IMR-90 (cell line): ENCODE measurements around the gene ZKSCAN4. TPM values are rescaled to one million over a fixed set of nuclear protein-coding genes. Genes with fewer than 3 reads are reported as not detected.
A peak's percentile ranks its signal among the peaks of the same experiment; 100 is the strongest.

Experiments used
- ATAC-seq: fragments of 200-7000 bp; cut with Tn5 transposase; 2 replicates; pipeline ENCODE4 v1.9.1; 2020; ENCODE audit warnings: low read depth, mild to moderate bottlenecking, moderate library complexity
- BruUV-seq: library from RNA; stranded (reverse); fragments of 400-500 nt; replicated peaks from 2 replicates; lab custom pipeline; 2021; lab: Mats Ljungman, UMichigan
- CTCF ChIA-PET: fragments of 300-600 bp; formaldehyde crosslinking; extraction: SDS; loops from one replicate; lab custom pipeline; 2021; ENCODE audit warnings: antibody characterized with exemption; lab: Yijun Ruan, JAX
- POLR2A ChIA-PET: fragments of 300-600 bp; sonication (Branson Sonifier 250); formaldehyde crosslinking; loops from one replicate; lab custom pipeline; 2022; ENCODE audit warnings: antibody characterized with exemption; ENCODE audit not compliant: unreplicated experiment; lab: Charles Lee
- DNase-seq: peaks from one replicate; pipeline ENCODE4 v3.0.0; 2013
- H2AFZ ChIP-seq: replicated peaks from 2 replicates; pipeline ENCODE3; 2013; ENCODE audit warnings: low read length, mild to moderate bottlenecking; ENCODE audit not compliant: poor library complexity
- H2AK5ac ChIP-seq: 2 replicates; pipeline ENCODE4 v1.6.1; 2013; ENCODE audit warnings: low read depth, low read length, inconsistent platforms
- H2AK9ac ChIP-seq: replicated peaks from 2 replicates; pipeline ENCODE3; 2013; ENCODE audit warnings: mild to moderate bottlenecking, low read depth, low read length, moderate library complexity; ENCODE audit not compliant: poor library complexity
- H2BK120ac ChIP-seq: 2 replicates; pipeline ENCODE4 v1.6.1; 2013; ENCODE audit warnings: low read depth, low read length, inconsistent platforms
- H2BK15ac ChIP-seq: 3 replicates; pipeline ENCODE4 v1.6.1; 2013; ENCODE audit warnings: low read depth, low read length, inconsistent platforms
- H2BK20ac ChIP-seq: 2 replicates; pipeline ENCODE4 v1.6.1; 2013; ENCODE audit warnings: low read depth, mild to moderate bottlenecking, inconsistent platforms, low read length, moderate library complexity
- H2BK5ac ChIP-seq: 2 replicates; pipeline ENCODE4 v1.6.1; 2013; ENCODE audit warnings: mild to moderate bottlenecking, low read depth, low read length, inconsistent platforms; ENCODE audit not compliant: poor library complexity, severe bottlenecking
- H3K14ac ChIP-seq: replicated peaks from 2 replicates; pipeline ENCODE4 v1.6.1; 2013; ENCODE audit warnings: low read depth, low read length, inconsistent platforms
- H3K18ac ChIP-seq: 2 replicates; pipeline ENCODE4 v1.6.1; 2013; ENCODE audit warnings: low read depth, low read length, control low read depth
- H3K23ac ChIP-seq: 2 replicates; pipeline ENCODE4 v1.6.1; 2013; ENCODE audit warnings: low read depth, low read length, inconsistent platforms
- H3K27ac ChIP-seq: 2 replicates; pipeline ENCODE4 v1.5.1; 2013; ENCODE audit warnings: mild to moderate bottlenecking, control low read depth, low read length; ENCODE audit not compliant: insufficient read depth
- H3K27me3 ChIP-seq: 2 replicates; pipeline ENCODE4 v1.6.1; 2013; ENCODE audit warnings: low read length; ENCODE audit not compliant: control insufficient read depth, insufficient read depth
- H3K36me3 ChIP-seq: 2 replicates; pipeline ENCODE4 v1.6.1; 2013; ENCODE audit warnings: low read length, mixed read lengths; ENCODE audit not compliant: control insufficient read depth, insufficient read depth
- H3K4ac ChIP-seq: 2 replicates; pipeline ENCODE4 v1.6.1; 2013; ENCODE audit warnings: low read depth, low read length, inconsistent platforms
- H3K4me1 ChIP-seq: 2 replicates; pipeline ENCODE4 v1.6.1; 2013; ENCODE audit warnings: low read length, mixed read lengths; ENCODE audit not compliant: control insufficient read depth, insufficient read depth
- H3K4me2 ChIP-seq: 2 replicates; pipeline ENCODE4 v1.6.1; 2013; ENCODE audit warnings: low read depth, mild to moderate bottlenecking, control low read depth, low read length, moderate library complexity
- H3K4me3 ChIP-seq: 2 replicates; pipeline ENCODE4 v1.5.1; 2013; ENCODE audit warnings: low read depth, mild to moderate bottlenecking, control low read depth, low read length, moderate library complexity; ENCODE audit not compliant: insufficient read depth
- H3K56ac ChIP-seq: 2 replicates; pipeline ENCODE4 v1.6.1; 2013; ENCODE audit warnings: low read length, inconsistent platforms; ENCODE audit not compliant: insufficient read depth; ENCODE audit errors: extremely low read depth
- H3K79me1 ChIP-seq, 2 experiments: 2 replicates each; pipeline ENCODE4 v1.6.1; 2013; ENCODE audit warnings: low read length in 2 of 2, inconsistent platforms in 1 of 2, low read depth in 1 of 2
- H3K9ac ChIP-seq: 2 replicates; pipeline ENCODE4 v1.6.1; 2013; ENCODE audit warnings: low read depth, low read length, control low read depth
- H3K9me1 ChIP-seq: 2 replicates; pipeline ENCODE4 v1.6.1; 2013; ENCODE audit warnings: low read length, inconsistent platforms; ENCODE audit not compliant: insufficient read depth
- H3K9me3 ChIP-seq: 2 replicates; pipeline ENCODE4 v1.6.1; 2013; ENCODE audit warnings: low read length; ENCODE audit not compliant: control insufficient read depth, insufficient read depth
- H4K20me1 ChIP-seq: 2 replicates; pipeline ENCODE4 v1.6.1; 2013; ENCODE audit warnings: low read length, inconsistent platforms; ENCODE audit not compliant: insufficient read depth
- H4K5ac ChIP-seq: 2 replicates; pipeline ENCODE4 v1.6.1; 2013; ENCODE audit warnings: mild to moderate bottlenecking, low read depth, low read length, control low read depth
- H4K8ac ChIP-seq, 2 experiments: 2 replicates each; pipeline ENCODE4 v1.6.1; 2013; ENCODE audit warnings: low read depth in 2 of 2, low read length in 2 of 2, control low read depth in 1 of 2, inconsistent platforms in 1 of 2
- H4K91ac ChIP-seq: 2 replicates; pipeline ENCODE4 v1.6.1; 2013; ENCODE audit warnings: low read depth, low read length, inconsistent platforms; ENCODE audit not compliant: insufficient read depth
- BHLHE40 ChIP-seq: fragments of 150-350 bp; IDR thresholded peaks from 2 replicates; pipeline ENCODE4 v1.6.1; 2016; ENCODE audit warnings: mild to moderate bottlenecking, low read depth, low read length
- CEBPB ChIP-seq: IDR thresholded peaks from 2 replicates; pipeline ENCODE4 v1.6.1; 2012; ENCODE audit warnings: low read depth, low read length, improper control_type of control experiment
- WGBS, 2 experiments: methylation state at CpG; one replicate each; pipeline versions ENCODE4 v1.1.5 to v1.1.7; 2013; ENCODE audit warnings: missing lambda C conversion rate in 2 of 2; ENCODE audit not compliant: insufficient read length in 1 of 2; ENCODE audit errors: extremely low coverage in 2 of 2; 5-methylcytosine and 5-hydroxymethylcytosine counted together
- dilution Hi-C: fragments of 300-500 bp; cut with HindIII; formaldehyde crosslinking; loops from one replicate; pipeline ENCODE4 v1.14.3; 2018; ENCODE audit warnings: low sequenced_read_pairs; ENCODE audit not compliant: unreplicated experiment
- in situ Hi-C: fragments of 300-500 bp; cut with MboI; formaldehyde crosslinking; loops from 3 replicates; pipeline ENCODE4 v1.14.3; 2019; ENCODE audit warnings: low sequenced_read_pairs, inconsistent platforms, mixed read lengths
- intact Hi-C: fragments of 100-400 bp; cut with micrococcal nuclease; formaldehyde crosslinking; loops from 2 replicates; pipeline ENCODE4 v1.10.0; 2022
- polyA plus RNA-seq, 3 experiments: library from polyadenylated mRNA; depleted of rRNA; stranded (reverse); fragments of >200 nt; gene quantifications; 2 replicates each; pipeline ENCODE4 v1.2.3, GENCODE V29; 2012; ENCODE audit warnings: low replicate concordance in 1 of 3
- total RNA-seq: library from RNA; depleted of rRNA; stranded (reverse); fragments of >200 nt; gene quantifications from 2 replicates; pipeline ENCODE4 v1.2.3, GENCODE V29; 2012

The ZKSCAN4 gene
- total and polyA plus RNA-seq, 2 of the 4 experiments (the other 2 are of a cell fraction): 2.4 to 5.7 TPM

- dilution Hi-C loops (no loop called here), intact Hi-C loops (no loop called here), in situ Hi-C loops (loop anchor here (10.0 kb wide), 1 partner anchor 71 kb away; the partner anchor contains the start of gene ZKSCAN8)
- H2BK5ac ChIP-seq: no peak overlapping the region
- no peak overlapping the region for H4K5ac ChIP-seq
- ATAC-seq (no peak), DNase-seq (peak; percentile 7)
- H3K18ac ChIP-seq: no peak overlapping the region
- peak overlapping the region; percentile 12 for H2AFZ ChIP-seq
- no peak overlapping the region for H3K9ac ChIP-seq
- H4K91ac ChIP-seq: no peak overlapping the region
- H2AK9ac ChIP-seq: no peak overlapping the region
- H2BK20ac ChIP-seq: no peak overlapping the region
- no peak for TF ChIP-seq BHLHE40
- peak; percentile 52 for TF ChIP-seq CEBPB
- POLR2A ChIA-PET: no interaction called here
- no peak overlapping the region for H2BK15ac ChIP-seq
- no peak overlapping the region for H3K23ac ChIP-seq
- no peak overlapping the region for H3K4ac ChIP-seq
- H3K14ac ChIP-seq: no peak overlapping the region
- CTCF ChIA-PET: no interaction called here
- H4K20me1 ChIP-seq: no peaks in the 10 kb centered on the region
- 30% methylated on average over 3 of the region's 8 CpGs; no CpG with 5 or more reads in 1 of the 2 experiments for WGBS, 2 experiments
- no peak overlapping the region; the same call in 1 of the 2 replicates for H3K4me3 ChIP-seq
- H3K27ac ChIP-seq: no peak overlapping the region
- H2AK5ac ChIP-seq: no peak overlapping the region
- peaks cover 4% of the 10 kb centered on the region for H3K4me1 ChIP-seq
- H2BK120ac ChIP-seq: no peak overlapping the region
- H3K79me1 ChIP-seq: peaks cover 10 to 12% of the 10 kb centered on the region in 2 experiments; a peak in 3 of 4 replicates
- no peak overlapping the region for H3K56ac ChIP-seq
- no peaks in the 10 kb centered on the region for H3K36me3 ChIP-seq
- peaks cover 6% of the 10 kb centered on the region for H3K27me3 ChIP-seq
- H4K8ac ChIP-seq: peak overlapping the region in 1 of 2 experiments; percentile 4; a peak in 1 of 4 replicates
- no TSS peak for BruUV-seq
- no peak overlapping the region for H3K4me2 ChIP-seq
- no peaks in the 10 kb centered on the region for H3K9me3 ChIP-seq
- peaks cover 3% of the 10 kb centered on the region; the same call in 1 of the 2 replicates for H3K9me1 ChIP-seq
These were observed 36.6 kb downstream of the ZKSCAN4 start for GRCh38 chr6:28215425-28215824.
